GM21423 (cell line): Measurements from ENCODE around the gene ABHD15.
"Not testable (repeated sequence)": the region's sequence is repeated elsewhere in the genome, so short reads cannot be mapped to it uniquely, and the experiment has no call there.

Experiments
- ATAC-seq: cut with Tn5 transposase; IDR thresholded peaks from one replicate; pipeline ENCODE4 v1.9.1; 2021; ENCODE audit warnings: mild to moderate bottlenecking, moderate library complexity; ENCODE audit not compliant: unreplicated experiment

Gene ABHD15

GRCh38 chr17:29571883-29572681 lies 5.2 kb upstream of the ABHD15 start:
- ATAC-seq = no peak

DNA sequence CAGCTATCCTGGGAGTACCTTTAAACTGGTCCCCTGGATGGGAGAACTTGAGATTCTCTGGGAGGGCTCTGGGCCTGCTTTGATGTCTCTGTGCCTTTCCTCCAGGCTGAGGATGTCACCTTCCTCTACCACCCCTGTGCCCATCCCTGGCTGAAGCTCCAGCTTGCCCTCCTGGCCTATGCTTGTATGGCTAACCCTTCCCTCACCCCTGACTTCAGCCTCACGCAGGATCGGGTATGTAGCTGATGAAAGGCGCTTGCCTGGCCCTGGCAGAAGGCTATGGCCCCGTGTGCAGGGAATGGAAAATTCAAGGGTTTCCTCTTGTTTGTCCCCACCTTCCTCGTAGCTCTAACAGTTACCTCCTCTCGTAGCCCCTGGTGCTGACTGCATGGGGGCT lies 4.6 kb upstream of the ABHD15 start:
- ATAC-seq = no peak

DNA sequence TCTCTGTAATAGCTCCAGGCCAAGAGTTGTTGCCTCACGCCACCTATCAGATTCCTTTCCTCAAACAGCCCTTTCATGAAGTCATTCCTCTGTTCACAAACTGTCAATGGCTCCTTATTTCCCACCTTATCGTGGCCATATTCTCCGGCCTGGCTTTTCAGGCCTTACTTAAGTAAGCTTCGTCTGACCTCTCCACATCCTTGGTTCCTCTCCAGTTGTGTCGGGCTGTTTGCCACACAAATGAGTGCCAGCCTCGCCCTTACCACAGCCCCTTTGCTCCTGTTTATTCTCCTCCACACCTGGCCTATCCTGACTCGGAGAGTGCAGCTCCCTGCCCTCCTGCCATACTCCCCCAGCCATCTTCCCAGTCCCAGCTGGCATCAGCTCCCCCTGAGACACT lies 3.7 kb upstream of the ABHD15 start:
- no peak for ATAC-seq

DNA sequence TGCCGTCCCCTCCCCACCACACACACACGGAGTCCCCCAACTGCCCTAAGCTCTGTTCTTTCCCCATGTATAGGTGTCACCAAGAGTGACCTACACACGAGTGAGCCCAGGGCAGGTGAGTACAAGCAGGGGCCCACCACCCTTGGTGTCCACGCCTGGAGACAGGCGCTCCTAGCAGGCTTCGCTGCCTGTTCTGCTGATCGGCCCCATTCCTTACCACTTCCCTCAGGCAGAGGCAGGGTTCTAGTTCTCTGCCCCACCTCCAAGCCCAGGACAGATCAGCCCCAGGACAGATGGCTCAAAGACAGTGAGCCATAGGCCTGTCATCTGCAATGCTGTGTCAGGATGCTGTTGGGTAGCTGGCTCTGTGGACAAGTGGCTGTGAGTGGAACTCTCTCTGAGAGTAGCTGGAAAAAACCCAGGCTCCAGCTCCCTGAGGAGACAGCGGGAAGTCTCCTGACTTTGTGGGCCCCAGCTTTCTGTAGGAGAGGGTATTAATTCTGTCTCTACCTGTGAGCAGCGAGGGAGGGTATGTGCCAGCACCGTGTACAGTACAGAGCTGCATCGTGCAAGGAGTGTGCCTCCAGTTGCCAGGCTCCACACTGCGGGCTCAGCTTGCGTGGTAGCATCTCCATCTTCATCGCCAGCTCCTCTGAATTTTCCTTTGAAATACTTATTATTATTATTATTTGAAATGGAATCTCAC lies 2.6 kb upstream of the ABHD15 start:
- no peak for ATAC-seq

DNA sequence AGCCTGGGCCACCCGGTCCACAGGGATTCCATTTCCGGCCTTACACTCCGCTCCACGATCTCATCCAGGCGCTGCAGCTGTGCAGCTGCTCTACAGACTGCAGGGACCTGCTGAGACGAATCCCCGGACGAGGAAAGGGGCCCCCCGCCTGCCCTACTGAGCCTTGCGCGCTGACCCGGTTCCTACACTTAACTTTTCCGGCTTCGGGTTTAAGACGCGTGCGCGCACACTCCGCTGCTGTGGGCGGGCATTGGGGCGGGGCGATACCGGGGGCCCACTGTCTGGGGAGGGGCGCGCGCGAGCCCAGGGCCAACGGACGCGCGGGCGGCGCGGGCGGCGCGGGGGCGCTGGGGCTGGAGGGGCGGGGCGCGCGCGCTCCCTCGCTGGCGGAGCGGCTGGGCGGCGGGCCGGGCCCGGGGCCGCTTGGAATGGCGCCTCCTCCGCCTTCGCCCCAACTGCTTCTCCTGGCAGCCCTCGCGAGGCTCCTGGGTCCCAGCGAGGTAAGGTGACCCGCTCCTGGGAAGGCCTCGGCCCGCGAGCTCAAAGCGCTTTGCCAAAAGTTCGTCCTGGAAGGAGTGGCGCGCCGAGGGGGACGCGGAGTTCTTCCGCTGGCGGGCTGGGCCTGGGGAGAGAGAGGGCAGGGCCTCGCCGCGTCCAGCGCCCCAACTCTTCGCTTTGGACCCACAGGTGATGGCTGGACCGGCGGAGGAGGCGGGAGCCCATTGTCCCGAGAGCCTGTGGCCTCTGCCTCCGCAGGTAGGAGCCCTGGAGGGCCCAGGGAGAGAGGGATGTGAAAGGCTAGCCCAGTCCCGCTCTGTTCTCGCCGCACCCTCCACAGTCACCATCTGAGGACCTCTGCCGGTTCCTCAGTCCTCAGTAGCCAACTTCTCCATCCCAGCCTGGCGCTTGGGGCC lies 1.8 kb upstream of the ABHD15 start, which contains the start of gene TP53I13:
Gene TP53I13 (plus strand): TSS at position 371 of the 914 bp plus-strand sequence. CDS start 58 bp downstream, at position 429.
- peak; percentile 33 for ATAC-seq

GRCh38 chr17:29567554-29568330 lies 905 bp upstream of the ABHD15 start:
- peak; percentile 25 for ATAC-seq

DNA sequence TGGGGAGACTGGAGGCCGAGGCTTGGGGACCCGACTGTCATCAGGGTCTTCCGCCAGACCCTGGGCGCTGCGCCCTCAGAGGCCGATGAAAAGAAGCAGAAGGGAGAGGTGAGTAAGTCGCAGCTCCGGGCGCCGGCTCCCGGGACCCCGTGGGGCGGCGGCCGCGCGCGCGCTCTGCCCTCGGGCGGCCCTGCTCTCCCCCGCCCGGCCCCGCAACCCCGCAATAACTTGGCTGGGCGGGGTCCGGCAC lies 392 bp upstream of the ABHD15 start:
- peak; percentile 2 for ATAC-seq

DNA sequence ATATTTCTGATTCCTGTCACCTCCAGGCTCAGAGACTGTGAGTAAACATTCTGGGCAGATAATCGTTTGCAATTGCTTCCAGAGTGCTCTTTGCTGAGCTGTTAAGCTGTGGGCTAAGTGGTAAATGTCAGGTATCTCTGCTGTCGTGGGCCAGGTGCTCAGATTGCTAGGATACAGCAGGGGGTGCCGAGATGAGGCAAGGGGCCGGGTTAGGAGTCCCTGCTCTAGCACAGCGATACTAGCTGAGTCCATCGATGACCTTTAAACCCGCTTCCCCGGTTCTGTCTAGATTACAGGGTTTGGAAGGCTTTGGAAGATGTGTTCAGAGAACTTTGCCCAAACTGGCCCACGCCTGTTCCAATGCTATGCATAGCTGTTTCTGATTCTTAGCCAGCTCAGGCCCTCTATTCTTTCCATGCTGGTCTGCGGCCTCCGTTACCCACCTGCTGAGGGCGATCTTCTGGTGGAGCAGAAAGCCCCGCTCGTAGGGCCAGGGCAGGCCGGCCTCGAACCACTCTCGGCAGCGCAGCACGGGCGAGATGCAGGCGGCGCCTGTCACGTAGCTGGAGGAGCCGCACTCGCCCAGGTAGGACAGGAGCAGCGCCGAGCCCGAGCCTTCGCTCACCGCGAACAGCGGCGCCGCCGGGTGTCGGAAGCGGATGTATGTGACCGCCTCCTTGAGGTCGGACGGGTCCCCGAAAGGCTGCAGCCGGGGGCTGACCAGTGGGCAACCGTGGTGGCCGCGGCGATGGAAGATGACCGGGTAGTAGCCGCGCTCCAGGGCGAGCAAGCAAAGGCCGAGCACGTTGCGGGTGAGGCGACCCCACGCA lies 979 bp downstream of the ABHD15 start:
- peak; percentile 11 for ATAC-seq

- no peak for ATAC-seq
Observed at GRCh38 chr17:29563816-29564215, 3.0 kb downstream of the ABHD15 start.

- no peak for ATAC-seq
Observed at GRCh38 chr17:29562615-29563014, 4.2 kb downstream of the ABHD15 start.

- no peak for ATAC-seq
Observed at GRCh38 chr17:29561554-29562517, 5.0 kb downstream of the ABHD15 start.

DNA sequence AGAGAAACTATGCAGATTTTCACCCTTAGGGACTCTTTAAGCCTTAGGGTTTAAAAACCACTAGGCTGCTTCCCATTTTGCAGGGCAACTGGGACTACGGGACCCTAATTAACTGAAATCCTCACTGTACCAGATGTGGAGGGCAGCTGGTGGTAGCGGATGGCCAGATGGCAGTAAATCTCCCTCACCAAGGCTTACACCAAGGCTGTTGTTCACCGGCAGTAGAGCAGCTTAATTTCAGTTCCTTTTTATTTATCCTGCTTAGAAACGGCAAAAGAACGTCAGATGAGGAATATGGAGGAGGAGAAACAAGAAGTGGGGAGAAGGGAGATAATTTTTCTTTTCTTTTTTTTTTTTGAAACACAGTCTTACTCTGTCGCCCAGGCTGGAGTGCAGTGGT lies 6.5 kb downstream of the ABHD15 start:
- ATAC-seq = no peak

- no peak for ATAC-seq
Observed at GRCh38 chr17:29559640-29560039, 7.2 kb downstream of the ABHD15 start.

- ATAC-seq = not testable (repeated sequence)
Observed at GRCh38 chr17:29558139-29558538, 8.7 kb downstream of the ABHD15 start.

GRCh38 chr17:29557739-29558116 lies 9.1 kb downstream of the ABHD15 start:
- ATAC-seq = no peak

DNA sequence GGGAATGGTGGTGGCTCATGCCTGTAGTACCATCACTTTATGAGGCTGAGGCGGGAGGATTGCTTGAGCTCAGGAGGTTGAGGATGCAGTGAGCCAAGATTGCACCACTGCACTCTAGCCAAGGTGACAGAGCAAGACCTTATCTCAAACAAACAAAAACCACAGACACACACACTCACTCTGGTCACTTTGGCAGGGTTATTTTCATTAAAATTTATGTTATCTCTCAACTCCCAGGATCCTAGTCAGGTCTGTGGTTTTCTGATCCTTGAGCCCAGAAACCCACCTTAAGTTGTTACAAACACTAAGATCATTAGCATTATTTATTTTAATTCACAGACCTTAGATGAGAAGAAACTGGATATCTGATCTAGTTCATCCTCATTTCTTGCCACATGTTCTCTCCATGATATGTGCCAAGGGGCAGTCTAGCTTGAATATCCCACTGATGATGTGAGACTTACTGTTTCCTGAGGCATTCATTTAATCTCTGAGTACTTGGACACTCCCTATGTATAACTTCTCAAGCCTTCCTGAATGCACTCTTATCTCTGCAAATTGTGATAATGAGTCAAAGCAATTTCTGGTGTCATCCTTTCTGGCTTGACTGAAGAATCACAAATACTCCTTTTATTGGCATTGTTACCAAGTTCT lies 9.6 kb downstream of the ABHD15 start:
- no peak for ATAC-seq

- no peak for ATAC-seq
Observed at GRCh38 chr17:29555840-29556239, 11.0 kb downstream of the ABHD15 start.
